ENCODE data around the gene SIRT1. TPM values are rescaled to one million over a fixed set of nuclear protein-coding genes. Genes with fewer than 3 reads are reported as not detected.
"Not testable (repeated sequence)": the region's sequence is repeated elsewhere in the genome, so short reads cannot be mapped to it uniquely, and the experiment has no call there.

SIRT1 gene
- total and polyA plus RNA-seq, 2 donors (not counting 1 experiment from before 2014, with no cell fraction given), result 17.0 to 21.1 TPM

DNA sequence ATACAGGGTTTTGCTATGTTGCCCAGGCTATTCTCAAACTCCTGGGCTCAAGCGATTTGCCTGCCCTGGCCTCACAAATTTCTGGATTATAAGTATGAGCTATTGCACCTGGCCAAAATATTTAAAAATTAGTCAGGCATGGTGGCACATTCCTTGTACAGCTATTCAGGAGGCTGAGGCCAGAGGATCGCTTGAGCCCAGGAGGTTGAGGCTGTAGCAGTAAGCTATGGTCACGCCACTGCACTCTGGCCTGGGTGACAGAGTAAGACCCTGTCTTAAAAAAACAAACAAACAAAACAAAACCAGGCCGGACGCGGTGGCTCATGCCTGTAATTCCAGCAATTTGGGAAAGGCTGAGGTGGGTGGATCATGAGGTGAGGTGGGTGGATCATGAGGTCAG, 14.5 kb upstream of the SIRT1 start:
- Histone ChIP-seq H2AFZ (ENCODE audit: low read length) (no peak overlapping the region), H3K4me3 (replicated peaks in 1 of 4; ENCODE audit: control extremely low read depth in 1 of 4, insufficient read depth in 1 of 4, low read depth in 3 of 4, low read length in 4 of 4) (no peak overlapping the region), H3K27me3 (ENCODE audit: control insufficient read depth, insufficient read depth, low read length) (no peaks in the 10 kb centered on the region), H3K9ac (ENCODE audit: insufficient read depth, low read length) (no peak overlapping the region), H3K4me2 (ENCODE audit: extremely low read depth, insufficient read depth, low read length) (no peak overlapping the region), H3K79me2 (ENCODE audit: control insufficient read depth, insufficient read depth, low read length) (no peaks in the 10 kb centered on the region), H3K9me3 (ENCODE audit: control insufficient read depth, insufficient read depth, low read depth, low read length) (no peaks in the 10 kb centered on the region), H3K27ac (ENCODE audit: insufficient read depth, low read length) (no peak overlapping the region), H3K4me1 (ENCODE audit: control insufficient read depth, extremely low read depth, insufficient read depth, low read length) (no peaks in the 10 kb centered on the region), H3K36me3 (ENCODE audit: control insufficient read depth, insufficient read depth, low read length) (no peaks in the 10 kb centered on the region), H4K20me1 (ENCODE audit: control insufficient read depth, extremely low read depth, insufficient read depth, low read length) (no peaks in the 10 kb centered on the region)
- TF ChIP-seq EZH2 (IDR thresholded peaks at IDR 0.05; ENCODE audit: low read length, missing control alignments), result no peak
- TF ChIP-seq CTCF (conservative IDR thresholded peaks at IDR 0.05 in 1 of 2, IDR thresholded peaks at IDR 0.05 in 1 of 2; ENCODE audit: low read depth in 1 of 2, low read length in 2 of 2), result no peak
- DNase-seq (ENCODE audit: low read depth in 2 of 2), result no peak

- Histone ChIP-seq H3K9ac (ENCODE audit: insufficient read depth, low read length) (no peak overlapping the region), H4K20me1 (ENCODE audit: control insufficient read depth, extremely low read depth, insufficient read depth, low read length) (no peaks in the 10 kb centered on the region), H3K4me3 (replicated peaks in 1 of 4; ENCODE audit: control extremely low read depth in 1 of 4, insufficient read depth in 1 of 4, low read depth in 3 of 4, low read length in 4 of 4) (no peak overlapping the region), H3K36me3 (ENCODE audit: control insufficient read depth, insufficient read depth, low read length) (no peaks in the 10 kb centered on the region), H3K4me2 (ENCODE audit: extremely low read depth, insufficient read depth, low read length) (no peak overlapping the region), H3K9me3 (ENCODE audit: control insufficient read depth, insufficient read depth, low read depth, low read length) (no peaks in the 10 kb centered on the region), H2AFZ (ENCODE audit: low read length) (no peak overlapping the region), H3K4me1 (ENCODE audit: control insufficient read depth, extremely low read depth, insufficient read depth, low read length) (no peaks in the 10 kb centered on the region), H3K79me2 (ENCODE audit: control insufficient read depth, insufficient read depth, low read length) (no peaks in the 10 kb centered on the region), H3K27me3 (ENCODE audit: control insufficient read depth, insufficient read depth, low read length) (no peaks in the 10 kb centered on the region), H3K27ac (ENCODE audit: insufficient read depth, low read length) (no peak overlapping the region)
- no peak for DNase-seq (ENCODE audit: low read depth in 2 of 2)
- TF ChIP-seq EZH2 (IDR thresholded peaks at IDR 0.05; ENCODE audit: low read length, missing control alignments) (no peak), CTCF (conservative IDR thresholded peaks at IDR 0.05 in 1 of 2, IDR thresholded peaks at IDR 0.05 in 1 of 2; ENCODE audit: low read depth in 1 of 2, low read length in 2 of 2) (no peak)
These were observed 8.9 kb upstream of the SIRT1 start for GRCh38 chr10:67875340-67876238.

DNA sequence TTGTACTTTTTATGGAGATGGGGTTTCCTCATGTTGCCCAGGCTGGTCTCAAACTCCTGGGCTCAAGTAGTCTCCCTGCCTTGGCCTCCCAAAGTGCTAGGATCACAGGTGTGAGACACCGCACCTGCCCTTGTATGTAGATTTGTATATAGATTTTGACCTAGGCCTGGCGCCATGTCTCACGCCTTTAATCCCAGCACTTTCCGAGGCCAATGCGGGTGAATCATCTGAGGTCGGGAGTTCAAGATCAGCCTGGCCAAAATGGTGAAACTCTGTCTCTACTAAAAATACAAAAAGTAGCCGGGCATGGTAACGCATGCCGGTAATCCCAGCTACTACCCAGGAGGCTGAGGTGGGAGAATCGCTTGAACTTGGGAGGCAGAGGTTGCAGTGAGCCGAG, 7.0 kb upstream of the SIRT1 start:
- DNase-seq (ENCODE audit: low read depth in 2 of 2); H3K79me2 ChIP-seq (ENCODE audit: control insufficient read depth, insufficient read depth, low read length); H3K36me3 ChIP-seq (ENCODE audit: control insufficient read depth, insufficient read depth, low read length); H3K9me3 ChIP-seq (ENCODE audit: control insufficient read depth, insufficient read depth, low read depth, low read length); H3K27ac ChIP-seq (ENCODE audit: insufficient read depth, low read length); H3K27me3 ChIP-seq (ENCODE audit: control insufficient read depth, insufficient read depth, low read length); H3K4me2 ChIP-seq (ENCODE audit: extremely low read depth, insufficient read depth, low read length); H3K9ac ChIP-seq (ENCODE audit: insufficient read depth, low read length); H3K4me1 ChIP-seq (ENCODE audit: control insufficient read depth, extremely low read depth, insufficient read depth, low read length); H3K4me3 ChIP-seq (replicated peaks in 1 of 4; ENCODE audit: control extremely low read depth in 1 of 4, insufficient read depth in 1 of 4, low read depth in 3 of 4, low read length in 4 of 4); H4K20me1 ChIP-seq (ENCODE audit: control insufficient read depth, extremely low read depth, insufficient read depth, low read length); H2AFZ ChIP-seq (ENCODE audit: low read length): not testable (repeated sequence)

Measured in fibroblast of lung (primary cell).